Stimulated activated CD4-positive, alpha-beta T cell treated with anti-CD3 and anti-CD28 coated beads, Interleukin-15, amount 100 ng/mL, for 48 hours (primary cell): ENCODE results near the gene MSH4.
"Not testable (repeated sequence)": the region's sequence is repeated elsewhere in the genome, so short reads cannot be mapped to it uniquely, and the experiment has no call there.

ENCODE experiments used
- DNase-seq, 2 donors: peaks; one replicate each; pipeline ENCODE4 v3.0.0-alpha.2; 2020; ENCODE audit warnings: low read depth in 2 of 2

MSH4 gene

DNA sequence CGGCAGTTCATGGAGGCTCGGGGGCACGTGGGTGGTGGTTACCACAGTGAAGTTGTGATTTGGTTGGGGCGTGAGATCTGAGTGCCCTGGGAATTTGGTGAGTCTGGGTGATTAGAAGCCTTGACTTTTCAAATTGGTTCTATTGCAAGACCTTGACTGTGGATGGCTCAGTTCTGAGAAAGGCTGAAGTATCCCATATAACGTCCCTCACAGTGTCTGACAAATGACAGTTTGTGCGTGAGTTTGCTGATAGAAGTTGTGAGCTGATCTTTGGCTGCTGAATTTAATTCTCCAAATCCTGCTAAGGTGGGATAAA is 549 bp downstream of the MSH4 start:
- DNase-seq = no peak

DNA sequence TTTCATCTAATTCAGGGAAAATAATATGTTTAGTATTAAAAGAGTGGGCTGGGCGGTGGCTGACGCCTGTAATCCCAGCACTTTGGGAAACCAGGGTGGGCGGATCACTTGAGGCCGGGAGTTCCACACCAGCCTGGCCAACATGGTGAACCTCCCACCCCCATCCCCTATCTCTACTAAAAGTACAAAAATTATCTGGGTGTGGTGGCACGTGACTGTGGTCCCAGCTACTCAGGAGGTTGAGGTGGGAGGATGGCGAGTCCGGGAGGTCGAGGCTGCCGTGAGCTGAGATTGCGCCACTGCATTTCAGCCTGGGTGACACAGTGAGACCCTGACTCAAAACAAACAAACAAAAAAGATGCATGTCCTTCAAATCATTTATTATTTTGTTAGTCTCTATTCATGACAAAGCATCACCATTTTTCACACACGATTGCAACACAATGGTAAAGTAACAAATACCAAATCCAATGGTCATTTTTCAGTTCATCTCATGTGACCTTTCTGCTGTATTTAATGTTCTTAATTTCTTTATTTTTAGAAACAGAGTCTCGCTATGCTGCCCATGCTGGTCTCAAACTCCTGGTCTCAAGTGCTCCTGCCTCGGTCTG is 1.0 kb downstream of the MSH4 start:
- DNase-seq = no peak

DNA sequence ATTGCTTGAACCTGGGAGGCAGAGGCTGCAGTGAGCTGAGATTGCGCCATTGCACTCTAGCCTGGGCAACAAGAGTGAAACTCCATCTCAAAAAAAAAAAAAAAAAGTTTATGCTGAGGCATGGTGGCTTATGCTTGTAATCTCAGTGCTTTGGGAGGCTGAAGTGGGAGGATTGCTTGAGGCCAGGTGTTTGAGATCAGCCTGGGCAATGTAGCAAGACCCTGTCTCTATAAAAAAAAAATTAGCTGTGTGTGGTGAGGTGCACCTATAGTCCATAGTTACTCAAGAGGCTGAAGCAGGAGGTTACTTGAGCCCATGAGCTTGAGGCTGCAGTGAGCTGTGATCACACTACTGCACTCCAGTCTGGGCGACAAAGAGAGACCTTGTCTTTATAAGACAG is 4.8 kb downstream of the MSH4 start:
- not testable (repeated sequence) for DNase-seq

DNA sequence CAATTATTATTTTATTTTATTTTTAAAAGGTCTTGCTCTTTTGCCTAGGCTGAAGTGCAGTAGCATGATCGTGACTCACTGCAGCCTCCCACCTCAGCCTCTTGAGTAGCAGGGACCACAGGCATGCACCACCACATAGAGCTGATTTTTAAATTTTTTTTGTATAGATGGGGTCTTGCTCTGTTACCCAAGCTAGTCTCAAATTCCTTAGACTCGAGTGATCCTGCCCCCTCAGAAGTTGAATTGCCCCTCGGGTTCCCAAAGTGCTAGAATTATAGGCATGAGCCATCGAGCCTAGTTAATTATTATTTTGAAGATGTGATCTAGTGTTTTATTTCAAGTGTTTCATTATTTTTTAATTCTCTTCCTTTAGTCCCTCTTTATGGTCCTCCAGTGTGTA is 12.2 kb downstream of the MSH4 start:
- DNase-seq = no peak

DNA sequence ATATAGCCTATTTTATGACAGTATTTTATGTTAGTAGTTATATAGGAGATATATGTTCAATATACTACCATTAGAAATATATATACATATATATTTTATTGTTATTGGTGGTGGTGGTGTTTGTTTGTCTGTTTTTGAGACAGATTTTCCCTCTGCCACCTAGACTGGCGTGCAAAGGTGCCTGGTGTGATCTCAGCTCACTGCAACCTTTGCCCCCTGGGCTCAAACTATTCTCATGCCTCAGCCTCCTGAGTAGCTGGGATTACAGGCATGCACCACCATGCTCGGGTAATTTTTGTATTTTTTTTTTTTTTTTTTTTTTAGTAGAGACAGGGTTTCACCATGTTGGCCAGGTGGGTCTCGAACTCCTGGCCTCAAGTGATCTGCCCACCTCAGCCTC is 13.4 kb downstream of the MSH4 start:
- DNase-seq = not testable (repeated sequence)

DNA sequence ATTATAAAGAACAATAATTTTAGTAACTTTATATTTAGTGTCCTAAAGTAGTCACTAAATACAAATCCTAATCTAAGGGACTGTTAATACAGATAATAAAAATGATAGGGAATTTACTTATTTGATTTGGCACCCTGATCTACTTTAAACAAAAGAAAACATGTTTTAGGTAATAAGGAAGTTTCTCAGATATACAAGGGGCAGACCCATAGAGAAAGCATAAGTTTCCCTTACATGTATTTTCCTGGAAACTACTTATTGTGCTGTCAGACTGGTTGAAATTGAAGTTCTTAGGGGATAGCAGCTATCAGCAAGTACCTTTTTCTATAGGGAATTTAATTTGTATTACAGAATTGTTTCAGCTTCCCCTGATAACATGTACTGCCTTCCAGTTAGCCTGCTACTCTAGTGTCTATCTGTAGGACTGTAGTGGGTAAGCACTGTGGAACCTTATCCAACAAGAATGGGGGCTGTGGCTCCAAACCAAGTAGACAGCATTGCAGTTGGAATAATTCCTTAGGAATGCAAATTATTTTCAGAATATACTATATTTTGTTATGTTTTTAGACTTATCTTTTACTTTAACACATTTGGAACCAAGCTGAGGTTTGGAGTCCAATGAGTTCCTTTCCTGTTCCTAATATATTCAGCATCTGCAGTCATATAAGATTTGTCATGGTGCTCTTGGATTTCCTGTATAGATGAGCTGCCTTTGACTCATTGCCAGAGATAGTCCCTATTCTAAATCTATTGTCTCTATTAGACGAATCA is 14.7 kb downstream of the MSH4 start:
- DNase-seq = no peak

DNA sequence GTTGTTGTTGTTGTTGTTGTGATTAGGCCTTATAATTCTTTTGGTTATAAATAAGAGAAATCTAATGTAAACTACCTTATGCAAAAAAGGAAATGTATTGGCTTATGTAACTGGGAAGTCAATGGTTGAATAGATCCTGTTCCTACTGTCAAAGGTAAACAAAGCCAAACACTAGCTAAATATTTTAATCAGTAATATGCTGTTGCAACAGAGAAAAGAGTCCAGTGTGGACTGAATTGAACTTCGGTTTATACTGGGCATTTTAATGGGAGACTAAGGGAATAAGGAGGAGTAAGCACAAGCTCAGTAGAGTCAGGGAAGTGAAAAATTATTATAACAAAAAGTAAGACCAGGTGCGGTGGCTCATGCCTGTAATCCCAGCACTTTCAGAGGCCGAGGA is 15.4 kb downstream of the MSH4 start:
- no peak for DNase-seq

DNA sequence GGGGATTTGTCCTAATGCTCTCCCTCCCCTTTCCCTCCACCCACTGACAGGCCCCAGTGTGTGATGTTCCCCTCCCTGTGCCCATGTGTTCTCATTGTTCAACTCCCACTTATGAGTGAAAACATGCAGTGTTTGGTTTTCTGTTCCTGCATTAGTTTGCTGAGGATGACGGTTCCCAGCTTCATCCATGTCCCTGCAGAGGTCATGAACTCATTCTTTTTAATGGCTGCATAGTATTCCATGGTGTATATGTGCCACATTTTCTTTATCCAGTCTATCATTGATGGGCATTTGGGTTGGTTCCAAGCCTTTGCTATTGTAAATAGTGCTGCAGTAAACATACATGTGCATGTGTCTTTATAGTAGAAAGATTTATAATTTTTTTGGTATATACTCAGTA is 26.9 kb downstream of the MSH4 start:
- DNase-seq = not testable (repeated sequence)

DNA sequence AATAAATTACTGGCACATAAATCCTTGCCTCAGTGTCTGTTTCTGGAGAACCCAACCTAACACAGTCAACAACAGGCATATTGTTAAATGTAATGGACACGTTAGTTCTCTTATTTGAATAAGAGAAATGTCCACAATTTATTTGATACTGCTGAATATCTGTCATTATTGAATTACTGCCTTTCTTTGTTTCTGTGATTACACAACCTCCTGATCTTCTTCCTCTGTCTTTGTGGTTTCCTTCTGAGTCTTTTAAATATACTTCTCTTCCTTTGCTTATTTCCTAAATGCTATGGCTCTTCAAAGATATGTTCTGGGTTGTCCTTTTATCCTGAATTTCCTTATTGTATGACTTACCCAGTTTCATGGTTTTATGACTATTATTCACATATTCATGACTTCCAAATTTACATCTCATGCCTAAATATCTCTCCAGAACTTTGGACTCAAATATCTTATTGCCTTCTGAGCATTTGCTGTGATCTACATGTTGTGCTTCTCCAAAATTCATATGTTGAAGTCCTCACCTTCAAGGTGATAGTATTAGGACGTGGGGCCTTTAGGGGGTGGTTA is 39.9 kb downstream of the MSH4 start:
- DNase-seq = no peak

DNA sequence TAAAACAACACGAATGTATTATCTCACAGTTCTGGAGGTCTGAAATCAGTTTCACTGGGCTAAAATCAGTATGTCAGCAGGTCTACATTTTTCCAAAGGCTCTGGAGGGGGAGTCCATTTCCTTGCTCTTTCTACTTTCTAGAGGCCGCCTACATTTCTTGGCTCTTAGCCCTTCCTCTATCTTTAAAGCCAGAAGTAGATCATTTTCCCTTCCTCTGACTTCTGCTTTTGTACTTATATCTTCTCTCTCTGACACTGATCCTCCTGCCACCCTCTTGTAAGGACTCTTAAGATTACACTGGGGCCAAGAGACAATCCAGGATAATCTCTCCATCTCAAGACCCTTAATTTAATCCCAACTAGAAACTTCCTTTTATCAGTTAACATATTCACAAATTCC is 41.4 kb downstream of the MSH4 start:
- no peak for DNase-seq

DNA sequence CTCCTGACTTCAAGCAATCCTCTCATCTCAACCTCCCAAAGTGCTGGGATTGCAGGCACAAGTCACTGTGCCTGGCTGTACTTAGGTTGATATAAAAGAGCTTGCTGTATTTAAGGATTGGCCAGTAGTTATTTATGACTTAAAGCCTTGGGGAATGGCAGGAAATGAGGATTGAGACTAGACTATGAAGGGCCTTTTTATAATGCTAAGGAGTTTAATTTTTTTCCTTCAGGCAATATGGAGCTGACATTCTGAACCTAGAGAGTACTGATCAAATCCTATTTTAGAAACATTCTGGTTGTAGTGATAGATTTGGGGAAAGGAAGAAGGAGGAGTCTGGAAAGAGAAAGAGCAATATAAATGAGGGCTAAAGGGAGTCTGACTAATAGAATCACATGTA is 44.7 kb downstream of the MSH4 start:
- DNase-seq = no peak

DNA sequence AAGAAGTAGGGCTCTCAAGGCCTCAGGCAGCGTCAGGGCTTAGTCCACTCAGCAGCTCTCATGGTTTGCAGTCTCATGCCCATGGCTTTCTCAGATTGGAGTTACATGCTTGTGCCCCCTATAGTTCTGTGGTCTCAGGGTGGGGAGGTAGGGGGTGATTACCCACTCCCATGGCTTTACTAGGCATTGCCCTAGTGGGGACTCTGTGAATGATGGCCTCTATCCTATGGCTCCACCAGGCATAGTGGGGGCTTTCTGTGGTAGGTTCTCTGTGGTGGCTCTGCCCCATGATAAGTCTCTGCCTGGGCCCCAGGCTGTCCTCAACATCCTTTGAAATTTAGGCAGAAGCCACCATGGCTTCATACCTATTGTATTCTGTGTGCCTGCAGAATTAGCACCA is 48.9 kb downstream of the MSH4 start:
- no peak for DNase-seq

DNA sequence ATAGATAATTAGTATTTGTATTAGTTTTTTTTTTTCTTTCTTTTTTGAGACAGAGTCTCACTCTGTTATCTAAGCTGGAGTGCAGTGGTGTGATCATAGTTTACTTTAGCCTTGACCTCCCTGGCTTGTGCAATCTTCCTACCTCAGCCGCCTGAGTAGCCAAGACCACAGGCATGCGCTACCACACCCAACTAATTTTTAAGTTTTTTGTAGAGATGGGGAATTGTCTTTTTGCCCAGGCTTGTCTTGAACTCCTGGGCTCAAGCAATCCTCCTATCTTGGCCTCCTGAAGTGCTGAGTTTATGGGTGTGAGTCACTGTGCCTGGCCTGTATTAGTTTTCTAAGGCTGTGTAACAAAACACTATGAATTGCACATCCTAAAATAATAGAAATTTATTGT is 58.3 kb downstream of the MSH4 start:
- no peak for DNase-seq

DNA sequence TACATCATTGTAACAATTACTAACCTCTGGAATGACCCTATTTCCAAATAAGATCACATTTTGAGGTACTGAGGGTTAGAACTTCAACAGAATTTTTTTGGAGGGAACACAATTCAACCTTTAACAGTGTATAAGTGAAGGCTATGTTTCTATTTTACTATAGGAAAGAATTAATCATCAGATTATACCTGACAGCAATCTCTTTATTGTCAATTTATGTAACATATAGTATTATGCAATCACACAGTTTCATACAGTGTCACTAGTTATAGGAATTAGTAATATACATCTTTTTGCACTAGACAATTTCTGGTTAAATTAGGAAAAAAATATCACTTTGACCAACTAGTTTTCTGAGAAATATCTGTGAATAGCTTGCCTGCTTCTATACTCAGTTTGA is 59.1 kb downstream of the MSH4 start:
- no peak for DNase-seq

DNA sequence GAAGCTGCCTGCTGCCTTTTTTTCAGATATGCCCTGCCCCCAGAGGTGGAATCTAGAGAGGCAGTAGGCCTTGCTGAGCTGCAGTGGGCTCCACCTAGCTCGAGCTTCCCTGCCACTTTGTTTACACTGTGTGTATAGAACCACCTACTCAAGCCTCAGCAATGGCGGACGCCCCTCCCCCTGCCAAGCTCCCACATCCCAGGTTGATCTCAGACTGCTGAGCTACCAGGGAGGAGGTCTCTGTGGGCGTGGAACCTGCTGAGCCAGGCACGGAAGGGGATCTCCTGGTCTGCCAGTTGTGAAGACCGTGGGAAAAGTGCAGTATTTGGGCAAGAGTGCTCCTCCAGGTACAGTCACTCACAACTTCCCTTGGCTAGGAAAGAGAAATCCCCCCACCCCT is 65.1 kb downstream of the MSH4 start:
- no peak for DNase-seq

DNA sequence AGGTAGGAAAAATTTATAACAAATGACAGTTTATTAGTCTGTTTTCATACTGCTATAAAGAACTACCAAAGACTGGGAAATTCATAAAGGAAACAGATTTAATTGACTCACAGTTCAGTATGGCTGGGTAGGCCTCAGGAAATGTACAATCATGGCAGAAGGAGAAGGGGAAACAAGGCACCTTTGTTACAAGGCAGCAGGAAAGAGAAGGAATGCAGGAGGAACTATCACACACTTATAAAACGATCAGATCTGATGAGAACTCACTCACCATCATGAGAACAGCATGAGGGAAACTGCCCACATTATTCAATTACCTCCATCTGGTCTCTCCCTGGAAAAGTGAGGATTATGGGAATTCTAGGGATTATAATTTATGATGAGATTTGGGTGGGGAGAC is 74.3 kb downstream of the MSH4 start:
- no peak for DNase-seq

DNA sequence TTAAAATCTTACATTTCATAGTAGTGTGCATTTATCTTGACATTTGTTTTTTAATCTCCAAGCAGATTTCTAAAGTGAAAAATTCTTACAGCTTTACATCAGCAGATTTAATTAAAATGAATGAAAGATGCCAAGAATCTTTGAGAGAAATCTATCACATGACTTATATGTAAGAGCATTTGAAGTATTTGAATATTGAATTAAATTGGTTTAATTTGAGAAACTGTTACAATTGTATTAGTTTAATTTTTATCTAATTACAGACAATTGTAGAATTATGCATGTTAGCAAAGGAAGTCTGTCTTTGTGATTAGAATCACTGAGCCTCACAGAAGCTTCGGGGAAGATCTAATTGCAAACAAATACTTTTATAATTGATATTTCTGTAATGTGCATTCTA is 83.3 kb downstream of the MSH4 start:
- no peak for DNase-seq

DNA sequence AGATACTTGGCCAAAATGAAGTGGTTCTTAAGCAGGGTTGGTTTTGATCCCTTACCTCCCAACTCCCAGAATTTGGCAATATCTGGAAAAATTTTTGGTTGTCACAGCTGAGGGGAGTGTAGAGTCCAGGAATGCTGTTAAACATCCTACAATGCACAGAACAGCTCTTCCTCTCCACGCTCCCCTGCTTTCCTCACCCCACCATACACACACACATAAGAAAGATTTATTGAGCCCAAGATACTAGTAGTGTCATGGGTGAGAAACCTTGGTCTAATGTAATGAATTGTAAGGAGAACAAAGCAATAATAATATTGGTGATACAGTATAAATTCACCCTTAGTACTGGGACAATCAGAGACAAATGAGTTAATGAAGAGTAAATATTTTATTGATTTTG is 87.8 kb downstream of the MSH4 start:
- no peak for DNase-seq

DNA sequence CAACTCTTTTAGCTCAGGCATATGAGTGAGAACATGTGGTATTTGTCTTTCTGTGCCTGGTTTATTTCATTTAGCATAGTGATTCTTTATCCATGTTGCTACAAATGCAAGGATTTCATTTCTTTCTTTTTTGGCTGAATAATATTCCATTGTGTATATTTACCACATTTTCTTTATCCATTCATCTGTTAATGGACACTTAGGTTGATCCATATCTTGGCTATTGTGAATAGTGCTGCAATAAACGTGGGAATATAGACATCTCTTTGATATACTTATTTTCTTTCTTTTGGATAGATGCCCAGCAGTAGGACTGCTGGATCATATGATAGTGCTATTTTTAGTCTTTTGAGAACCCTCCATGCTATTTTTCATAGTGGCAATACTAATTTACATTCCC is 104.7 kb downstream of the MSH4 start:
- no peak for DNase-seq

DNA sequence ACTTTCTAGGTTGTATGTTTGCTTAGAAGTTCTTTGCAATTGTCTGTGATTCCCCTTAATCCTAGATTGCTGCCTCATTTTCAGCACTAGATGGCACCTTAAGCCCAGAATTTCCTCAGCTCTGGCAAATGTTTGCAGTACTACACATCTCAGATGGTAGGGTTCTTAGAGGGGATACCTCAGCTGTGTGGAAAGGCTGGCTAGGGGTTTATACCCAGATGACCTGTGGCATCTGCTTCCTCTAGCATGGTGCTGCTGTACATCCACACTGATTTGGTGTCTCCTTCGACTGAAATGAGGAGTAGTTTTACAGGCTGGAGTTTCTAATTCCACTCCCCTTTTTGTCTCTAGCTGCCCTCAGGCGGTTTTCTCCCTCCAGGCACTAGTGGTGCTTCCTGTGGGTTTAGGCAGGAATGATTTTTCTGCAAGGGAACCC is 112.1 kb downstream of the MSH4 start:
- DNase-seq = no peak

DNA sequence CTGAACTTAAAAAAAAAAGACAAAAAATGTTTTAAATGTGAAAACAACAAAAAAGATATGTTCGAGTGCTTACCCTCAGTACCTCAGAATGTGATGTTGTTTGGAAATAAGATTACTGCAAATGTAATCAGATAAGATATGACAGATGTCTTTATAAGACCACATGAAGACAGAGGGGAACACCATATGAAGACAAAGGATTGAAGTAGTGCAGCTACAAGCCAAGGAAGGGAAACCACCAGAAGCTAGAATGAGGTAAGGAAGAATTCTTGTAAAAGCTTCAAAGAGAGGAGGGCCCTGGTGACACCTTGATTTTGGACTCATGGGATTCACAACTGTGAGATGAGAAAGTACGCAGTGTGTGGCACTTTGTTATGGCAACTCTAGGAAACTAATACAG is 120.2 kb downstream of the MSH4 start:
- no peak for DNase-seq

DNA sequence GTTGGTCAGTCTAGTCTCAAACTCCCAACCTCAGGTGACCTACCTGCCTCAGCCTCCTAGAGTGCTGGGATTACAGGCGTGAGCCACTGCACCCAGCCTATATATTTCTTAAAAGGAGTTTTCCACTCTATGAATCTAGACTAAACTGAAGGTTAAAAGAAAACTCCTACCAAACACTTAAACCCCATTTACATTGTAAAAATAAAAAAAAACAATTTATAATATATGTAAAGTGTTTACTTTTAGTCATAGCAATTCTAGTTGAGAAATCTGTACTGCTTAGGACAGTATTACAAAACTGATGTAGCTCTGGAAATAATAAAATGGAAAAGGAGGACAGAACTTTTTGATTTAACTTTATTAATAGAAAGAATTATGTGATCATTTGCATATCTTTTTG is 126.0 kb downstream of the MSH4 start:
- no peak for DNase-seq

DNA sequence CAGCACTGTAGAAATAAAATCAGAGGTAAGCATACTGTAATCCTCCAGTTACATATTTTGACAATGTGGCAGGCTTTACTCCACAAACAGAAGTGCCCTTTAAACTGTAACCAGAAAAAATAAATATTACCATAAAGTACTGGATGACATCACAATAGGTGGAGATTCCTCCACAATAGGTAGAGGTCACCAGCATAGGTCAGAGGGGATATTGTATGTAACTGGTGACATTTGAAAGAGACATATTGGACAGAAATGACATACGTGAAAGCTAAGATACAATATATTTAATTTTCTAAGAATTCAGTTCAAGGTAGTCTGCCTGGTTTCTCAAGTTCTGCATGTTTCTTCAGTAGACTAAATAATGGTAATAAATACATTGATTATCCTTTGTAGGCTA is 135.6 kb downstream of the MSH4 start, which contains the start of gene ASB17:
ASB17 (minus strand) TSS at position 101 of the 400 bp plus-strand sequence. CDS start 113 bp downstream, outside the sequence.
- no peak for DNase-seq
